Fibroblast of lung (primary cell): ENCODE data around the gene GPR137. TPM values are rescaled to one million over a fixed set of nuclear protein-coding genes. Genes with fewer than 3 reads are reported as not detected.

Experiments
- DNase-seq, 2 donors: peaks; one replicate each; pipeline versions ENCODE4 v3.0.0 to v3.0.0-alpha.2; 2010; ENCODE audit warnings: low read depth in 2 of 2
- H2AFZ ChIP-seq: 2 replicates; pipeline ENCODE4 v1.5.1; 2012; ENCODE audit warnings: low read length, control low read depth, inconsistent platforms
- H3K27ac ChIP-seq: 2 replicates; pipeline ENCODE4 v1.5.1; 2011; ENCODE audit warnings: low read length, control low read depth; ENCODE audit not compliant: insufficient read depth
- H3K27me3 ChIP-seq: 2 replicates; pipeline ENCODE4 v1.5.1; 2011; ENCODE audit warnings: mild to moderate bottlenecking, low read length; ENCODE audit not compliant: control insufficient read depth, insufficient read depth
- H3K36me3 ChIP-seq: 2 replicates; pipeline ENCODE4 v1.5.1; 2011; ENCODE audit warnings: low read length; ENCODE audit not compliant: control insufficient read depth, insufficient read depth
- H3K4me1 ChIP-seq: 2 replicates; pipeline ENCODE4 v1.5.1; 2011; ENCODE audit warnings: low read length; ENCODE audit not compliant: control insufficient read depth, insufficient read depth; ENCODE audit errors: extremely low read depth
- H3K4me2 ChIP-seq: 2 replicates; pipeline ENCODE4 v1.5.1; 2011; ENCODE audit warnings: low read length, control low read depth; ENCODE audit not compliant: insufficient read depth; ENCODE audit errors: extremely low read depth
- H3K4me3 ChIP-seq, 4 experiments: fragments of 200-600 bp in 1 of 4; sonication (generic) in 1 of 4; replicated peaks in 1 of 4; 2 replicates each; pipeline ENCODE4 v1.5.1; 2011 to 2016; ENCODE audit warnings: low read length in 4 of 4, low read depth in 3 of 4, mild to moderate bottlenecking in 3 of 4, control low read depth in 2 of 4, inconsistent platforms in 1 of 4, mixed read lengths in 1 of 4; ENCODE audit not compliant: insufficient read depth in 1 of 4; ENCODE audit errors: control extremely low read depth in 1 of 4
- H3K79me2 ChIP-seq: 2 replicates; pipeline ENCODE4 v1.5.1; 2012; ENCODE audit warnings: mild to moderate bottlenecking, low read length, inconsistent platforms; ENCODE audit not compliant: control insufficient read depth, insufficient read depth
- H3K9ac ChIP-seq: 2 replicates; pipeline ENCODE4 v1.5.1; 2011; ENCODE audit warnings: mild to moderate bottlenecking, low read length, control low read depth; ENCODE audit not compliant: insufficient read depth
- H3K9me3 ChIP-seq: 2 replicates; pipeline ENCODE4 v1.5.1; 2012; ENCODE audit warnings: low read depth, low read length; ENCODE audit not compliant: control insufficient read depth, insufficient read depth
- H4K20me1 ChIP-seq: 2 replicates; pipeline ENCODE4 v1.5.1; 2011; ENCODE audit warnings: low read length; ENCODE audit not compliant: control insufficient read depth, insufficient read depth; ENCODE audit errors: extremely low read depth
- CTCF ChIP-seq, 2 donors: IDR thresholded peaks in 1 of 2; conservative IDR thresholded peaks in 1 of 2; 1 replicate in 1 of 2; 2 replicates in 1 of 2; pipeline ENCODE4 v1.5.1; 2011 to 2012; ENCODE audit warnings: low read length in 2 of 2, control low read depth in 1 of 2, inconsistent platforms in 1 of 2, low read depth in 1 of 2, mild to moderate bottlenecking in 1 of 2
- EZH2 ChIP-seq: IDR thresholded peaks from 2 replicates; pipeline ENCODE4 v1.5.1; 2012; ENCODE audit warnings: low read length, control low read depth, mild to moderate bottlenecking; ENCODE audit errors: missing control alignments
- polyA plus RNA-seq, 2 donors: library from polyadenylated mRNA; depleted of rRNA in 1 of 2; stranded (reverse) in 1 of 2; unstranded in 1 of 2; fragments of >200 nt; gene quantifications; 2 replicates each; pipeline ENCODE4 v1.2.1, GENCODE V29; 2011 to 2012; ENCODE audit warnings: missing spikeins in 1 of 2
- total RNA-seq: library from RNA; depleted of rRNA; stranded (reverse); fragments of >200 nt; gene quantifications from 2 replicates; pipeline ENCODE4 v1.2.1, GENCODE V29; 2014

The GPR137 gene
- total and polyA plus RNA-seq, 2 donors (not counting 1 experiment from before 2014, with no cell fraction given): 10.7 to 10.9 TPM

- no peak for DNase-seq
- Histone ChIP-seq H3K4me2 (no peak overlapping the region), H3K9me3 (no peaks in the 10 kb centered on the region), H3K4me3 (no peak overlapping the region), H3K4me1 (peaks cover 8% of the 10 kb centered on the region), H3K79me2 (peaks cover 2% of the 10 kb centered on the region), H3K27ac (no peak overlapping the region), H3K36me3 (peaks cover 4% of the 10 kb centered on the region), H3K9ac (no peak overlapping the region), H2AFZ (no peak overlapping the region), H3K27me3 (no peaks in the 10 kb centered on the region), H4K20me1 (no peaks in the 10 kb centered on the region)
- TF ChIP-seq EZH2: no peak
- TF ChIP-seq CTCF (conservative IDR thresholded peaks at IDR 0.05 in 1 of 2, IDR thresholded peaks at IDR 0.05 in 1 of 2; ENCODE audit: low read depth in 1 of 2, low read length in 2 of 2): no peak
These were observed 10.4 kb upstream of the GPR137 start for GRCh38 chr11:64275031-64275800.

- TF ChIP-seq EZH2 (no peak), CTCF (conservative IDR thresholded peaks at IDR 0.05 in 1 of 2, IDR thresholded peaks at IDR 0.05 in 1 of 2; ENCODE audit: low read depth in 1 of 2, low read length in 2 of 2) (no peak)
- Histone ChIP-seq H3K27me3 (no peaks in the 10 kb centered on the region), H4K20me1 (no peaks in the 10 kb centered on the region), H3K4me3 (no peak overlapping the region), H3K27ac (no peak overlapping the region), H3K9ac (no peak overlapping the region), H3K36me3 (peaks cover 4% of the 10 kb centered on the region), H3K9me3 (no peaks in the 10 kb centered on the region), H3K4me2 (no peak overlapping the region), H3K4me1 (peaks cover 5% of the 10 kb centered on the region), H2AFZ (no peak overlapping the region), H3K79me2 (peaks cover 2% of the 10 kb centered on the region)
- no peak for DNase-seq
These were observed 9.8 kb upstream of the GPR137 start for GRCh38 chr11:64275841-64276240.

GRCh38 chr11:64276653-64277431, 8.8 kb upstream of the GPR137 start:
- no peaks in the 10 kb centered on the region for H4K20me1 ChIP-seq
- H3K27me3 ChIP-seq: no peaks in the 10 kb centered on the region
- H3K4me3 ChIP-seq: no peak overlapping the region
- DNase-seq: peak in 1 of 2 donors; percentile 55
- H3K79me2 ChIP-seq: peaks cover 2% of the 10 kb centered on the region
- H3K9ac ChIP-seq: no peak overlapping the region
- no peak overlapping the region for H3K27ac ChIP-seq
- H3K4me2 ChIP-seq: no peak overlapping the region
- TF ChIP-seq CTCF (conservative IDR thresholded peaks at IDR 0.05 in 1 of 2, IDR thresholded peaks at IDR 0.05 in 1 of 2; ENCODE audit: low read depth in 1 of 2, low read length in 2 of 2): no peak
- TF ChIP-seq EZH2: no peak
- H2AFZ ChIP-seq: no peak overlapping the region
- H3K9me3 ChIP-seq: no peaks in the 10 kb centered on the region
- H3K36me3 ChIP-seq: peaks cover 4% of the 10 kb centered on the region
- peaks cover 2% of the 10 kb centered on the region for H3K4me1 ChIP-seq
